PFSK-1 (cell line): ENCODE data around the gene CNOT8.

Source experiments
- FOXP2 ChIP-seq: optimal IDR thresholded peaks from 2 replicates; pipeline ENCODE3; 2011; ENCODE audit warnings: borderline replicate concordance, control low read depth, inconsistent platforms; ENCODE audit not compliant: insufficient read depth; ENCODE audit errors: extremely low read length, extremely low read depth
- POLR2AphosphoS5 ChIP-seq: IDR thresholded peaks from 2 replicates; pipeline ENCODE4 v1.6.1; 2012; ENCODE audit warnings: low read depth, mild to moderate bottlenecking, control low read depth, low read length, moderate library complexity
- REST ChIP-seq, 2 experiments: IDR thresholded peaks; 2 replicates each; pipeline versions ENCODE4 v1.6.1 to v1.8.0; 2011 to 2012; ENCODE audit warnings: low read depth in 2 of 2, low read length in 2 of 2, control low read depth in 1 of 2, inconsistent platforms in 1 of 2, mild to moderate bottlenecking in 1 of 2, moderate library complexity in 1 of 2; ENCODE audit not compliant: insufficient read depth in 1 of 2
- SIN3A ChIP-seq: IDR thresholded peaks from 2 replicates; pipeline ENCODE4 v1.6.1; 2012; ENCODE audit warnings: mild to moderate bottlenecking, low read length, moderate library complexity, borderline replicate concordance; ENCODE audit not compliant: insufficient read depth
- TAF1 ChIP-seq: IDR thresholded peaks from 2 replicates; pipeline ENCODE4 v1.6.1; 2012; ENCODE audit warnings: low read length, control low read depth, borderline replicate concordance; ENCODE audit not compliant: insufficient read depth

Gene CNOT8

GRCh38 chr5:154901276-154901675 is 42.8 kb downstream of the CNOT8 start:
- no peak for TF ChIP-seq REST (IDR thresholded peaks at IDR 0.05; ENCODE audit: insufficient read depth in 1 of 2, low read depth in 2 of 2, low read length in 2 of 2)
- no peak for TF ChIP-seq SIN3A
- TF ChIP-seq POLR2AphosphoS5: no peak
- TF ChIP-seq FOXP2: no peak
- TF ChIP-seq TAF1: no peak

- no peak for TF ChIP-seq TAF1
- TF ChIP-seq SIN3A: no peak
- no peak for TF ChIP-seq REST (IDR thresholded peaks at IDR 0.05; ENCODE audit: insufficient read depth in 1 of 2, low read depth in 2 of 2, low read length in 2 of 2)
- no peak for TF ChIP-seq POLR2AphosphoS5
- TF ChIP-seq FOXP2: no peak
These were observed 43.5 kb downstream of the CNOT8 start for GRCh38 chr5:154901913-154902312.

GRCh38 chr5:154916874-154917273 is 58.4 kb downstream of the CNOT8 start:
- no peak for TF ChIP-seq TAF1
- TF ChIP-seq REST (IDR thresholded peaks at IDR 0.05; ENCODE audit: insufficient read depth in 1 of 2, low read depth in 2 of 2, low read length in 2 of 2): no peak
- TF ChIP-seq FOXP2: no peak
- TF ChIP-seq POLR2AphosphoS5: no peak
- no peak for TF ChIP-seq SIN3A

- TF ChIP-seq TAF1 (no peak), REST (IDR thresholded peaks at IDR 0.05; ENCODE audit: insufficient read depth in 1 of 2, low read depth in 2 of 2, low read length in 2 of 2) (no peak), FOXP2 (no peak), POLR2AphosphoS5 (no peak), SIN3A (no peak)
These were observed 59.3 kb downstream of the CNOT8 start for GRCh38 chr5:154917757-154918156.
